Kidney (tissue), 14 donors: Measurements from ENCODE around the gene TPRX2. TPM values are rescaled to one million over a fixed set of nuclear protein-coding genes. Genes with fewer than 3 reads are reported as not detected.
"Not testable (repeated sequence)": the region's sequence is repeated elsewhere in the genome, so short reads cannot be mapped to it uniquely, and the experiment has no call there.

Experiments
- DNase-seq, 5 donors: peaks; one replicate each; pipeline ENCODE4 v3.0.0-alpha.2; 2013 to 2020
- FAIRE-seq: peaks from 2 replicates; lab custom pipeline; 2012; peaks lifted over from hg19 to GRCh38; lab: Jason Lieb, UNC
- H3K27ac ChIP-seq, 2 donors: one replicate each; pipeline ENCODE4 v1.7.0; 2013; ENCODE audit warnings: low read depth in 2 of 2, low read length in 2 of 2, inconsistent platforms in 1 of 2
- H3K27me3 ChIP-seq: one replicate; pipeline ENCODE4 v1.7.1; 2013; ENCODE audit warnings: low read length, inconsistent platforms; ENCODE audit not compliant: control insufficient read depth, insufficient read depth
- H3K36me3 ChIP-seq, 3 donors: one replicate each; pipeline versions ENCODE4 v1.7.0 to v1.7.1; 2013; ENCODE audit warnings: low read length in 3 of 3, control low read depth in 1 of 3, inconsistent platforms in 1 of 3; ENCODE audit not compliant: insufficient read depth in 3 of 3, control insufficient read depth in 2 of 3
- H3K4me1 ChIP-seq, 3 donors: one replicate each; pipeline versions ENCODE4 v1.7.0 to v1.7.1; 2013; ENCODE audit warnings: low read length in 3 of 3, inconsistent platforms in 1 of 3, low read depth in 1 of 3; ENCODE audit not compliant: control insufficient read depth in 2 of 3, insufficient read depth in 2 of 3
- H3K4me3 ChIP-seq, 3 donors: one replicate each; pipeline versions ENCODE4 v1.7.0 to v1.8.1; 2013; ENCODE audit warnings: low read length in 3 of 3, control low read depth in 1 of 3, inconsistent platforms in 1 of 3
- H3K9ac ChIP-seq, 3 donors: one replicate each; pipeline versions ENCODE4 v1.7.0 to v1.7.1; 2013; ENCODE audit warnings: low read length in 3 of 3, control low read depth in 1 of 3, inconsistent platforms in 1 of 3
- H3K9me3 ChIP-seq, 3 donors: one replicate each; pipeline versions ENCODE4 v1.7.0 to v1.7.1; 2013; ENCODE audit warnings: low read length in 3 of 3, control low read depth in 1 of 3, inconsistent platforms in 1 of 3; ENCODE audit not compliant: control insufficient read depth in 2 of 3, insufficient read depth in 1 of 3
- CTCF ChIP-seq: IDR thresholded peaks from 3 replicates; pipeline ENCODE4 v1.5.1; 2012; ENCODE audit warnings: mild to moderate bottlenecking, moderate library complexity, borderline replicate concordance; ENCODE audit not compliant: insufficient read depth; ENCODE audit errors: extremely low read depth
- intact Hi-C: fragments of 100-400 bp; cut with DNase I; formaldehyde crosslinking; loops from one replicate; pipeline ENCODE4 v1.11.1; 2022
- polyA plus RNA-seq: library from polyadenylated mRNA; stranded (reverse); fragments of 350-450 nt; fragmentation: Illumina TruSeq; extraction: RNeasy Lipid Tissue Mini Kit (QIAGEN cat#74804); gene quantifications from one replicate; pipeline ENCODE4 v1.2.3, GENCODE V29; 2014; ENCODE audit warnings: low read depth, low replicate concordance; ENCODE audit not compliant: insufficient read depth
- total RNA-seq: library from RNA; stranded (reverse); fragmentation: NEBNext Ultra II Directional; extraction: Animal tissue kit (Norgen Biotek cat#: 25700); gene quantifications from one replicate; pipeline ENCODE4 v1.2.1, GENCODE V29; 2021
- donor health status: control.
- donor health status: control.
- donor health status: control.
- donor health status: control.
- donor health status: control.
- donor health status: DM: yes; HTN: yes; CAD: no.
- donor health status: Normal renal cell carcinoma (clear cell type).

The TPRX2 gene
- total and polyA plus RNA-seq, 2 donors from 2014 or later = not detected

DNA sequence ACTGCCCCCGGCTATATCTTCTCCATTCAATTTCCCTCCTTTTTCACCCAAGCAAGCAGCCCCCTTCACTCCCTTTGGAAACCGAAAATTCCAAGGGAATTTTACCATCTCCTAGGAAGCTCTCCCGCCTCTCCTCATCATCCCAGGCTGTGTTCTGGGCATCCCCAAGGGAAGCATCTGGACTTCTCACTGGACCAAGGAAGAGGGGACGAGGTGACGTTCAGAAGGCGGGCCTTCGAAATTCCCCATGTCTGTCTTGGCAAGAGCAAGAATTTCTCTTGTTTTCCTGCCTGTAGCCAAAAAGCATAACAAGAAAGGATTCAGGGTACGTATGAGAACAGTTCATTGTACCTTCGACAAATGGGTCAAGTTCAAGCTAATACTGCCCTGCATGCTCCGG is 6.1 kb downstream of the TPRX2 start:
- Histone ChIP-seq H3K9ac (no peak overlapping the region), H3K4me3 (no peak overlapping the region), H3K36me3 (no peaks in the 10 kb centered on the region), H3K9me3 (peaks cover 0 to 3% (median 3%) of the 10 kb centered on the region in 3 donors), H3K27ac (no peak overlapping the region), H3K4me1 (no peaks in the 10 kb centered on the region), H3K27me3 (no peaks in the 10 kb centered on the region)
- intact Hi-C loops = no loop called here
- FAIRE-seq (no peak), DNase-seq (no peak)
- TF ChIP-seq CTCF = no peak

GRCh38 chr19:47878906-47879305 is 19.9 kb downstream of the TPRX2 start:
- no peak overlapping the region for H3K9ac ChIP-seq
- TF ChIP-seq CTCF = no peak
- no peaks in the 10 kb centered on the region for H3K27me3 ChIP-seq
- DNase-seq = no peak
- H3K9me3 ChIP-seq = no peaks in the 10 kb centered on the region
- no peaks in the 10 kb centered on the region for H3K36me3 ChIP-seq
- H3K4me3 ChIP-seq = no peak overlapping the region
- intact Hi-C loops = no loop called here
- no peak for FAIRE-seq
- H3K4me1 ChIP-seq = no peaks in the 10 kb centered on the region
- H3K27ac ChIP-seq = no peak overlapping the region

DNA sequence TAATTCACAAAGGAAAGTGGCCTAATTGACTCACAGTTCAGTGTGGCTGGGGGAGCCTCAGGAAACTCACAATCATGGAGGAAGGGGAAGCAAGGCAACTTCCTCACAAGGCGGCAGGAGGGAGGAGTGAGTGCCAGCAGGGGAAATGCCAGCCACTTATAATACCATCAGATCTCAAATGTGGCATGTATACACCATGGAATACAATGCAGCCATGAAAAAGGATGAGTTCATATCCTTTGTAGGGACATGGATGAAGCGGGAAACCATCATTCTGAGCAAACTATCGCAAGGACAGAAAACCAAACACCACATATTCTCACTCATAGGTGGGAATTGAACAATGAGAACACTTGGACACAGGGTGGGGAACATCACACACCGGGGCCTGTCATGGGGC is 20.4 kb downstream of the TPRX2 start:
- H3K9me3 ChIP-seq, H3K9ac ChIP-seq, DNase-seq, intact Hi-C loops, H3K36me3 ChIP-seq, FAIRE-seq, H3K4me3 ChIP-seq, H3K4me1 ChIP-seq, H3K27me3 ChIP-seq, H3K27ac ChIP-seq: not testable (repeated sequence)

DNA sequence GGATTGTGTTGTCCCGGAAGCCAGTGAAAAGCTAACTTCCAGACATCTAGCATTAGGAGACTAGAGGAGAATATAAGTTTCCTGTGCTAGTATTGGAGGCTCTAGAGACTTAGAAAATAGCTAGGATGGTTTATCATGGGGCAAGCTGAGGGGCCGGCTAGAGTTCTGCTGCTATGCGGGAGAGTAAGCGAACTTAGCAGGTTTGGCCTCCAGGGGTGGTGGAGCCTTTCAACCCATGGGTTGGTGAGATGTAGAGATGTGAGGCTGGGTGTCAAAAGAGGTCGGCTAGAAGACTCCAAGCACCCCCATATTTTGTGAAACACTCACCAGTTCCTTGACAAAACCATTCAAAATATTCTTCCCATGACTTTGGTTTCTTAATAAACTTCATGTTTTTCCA is 22.7 kb downstream of the TPRX2 start:
- DNase-seq = peak in 1 of 5 donors; percentile 5
- no peak overlapping the region for H3K4me3 ChIP-seq
- H3K36me3 ChIP-seq = no peaks in the 10 kb centered on the region
- H3K4me1 ChIP-seq = no peaks in the 10 kb centered on the region
- no peak overlapping the region for H3K27ac ChIP-seq
- no peak overlapping the region for H3K9ac ChIP-seq
- no peak for FAIRE-seq
- intact Hi-C loops = no loop called here
- TF ChIP-seq CTCF = no peak
- no peaks in the 10 kb centered on the region for H3K27me3 ChIP-seq
- no peaks in the 10 kb centered on the region for H3K9me3 ChIP-seq
